ENCODE data around the gene DGCR8. TPM values are rescaled to one million over a fixed set of nuclear protein-coding genes. Genes with fewer than 3 reads are reported as not detected.
A peak's percentile ranks its signal among the peaks of the same experiment; 100 is the strongest.

Gene DGCR8
- total and polyA plus RNA-seq, 11 donors: 8.8 to 22.1 (median 13.0) TPM

DNA sequence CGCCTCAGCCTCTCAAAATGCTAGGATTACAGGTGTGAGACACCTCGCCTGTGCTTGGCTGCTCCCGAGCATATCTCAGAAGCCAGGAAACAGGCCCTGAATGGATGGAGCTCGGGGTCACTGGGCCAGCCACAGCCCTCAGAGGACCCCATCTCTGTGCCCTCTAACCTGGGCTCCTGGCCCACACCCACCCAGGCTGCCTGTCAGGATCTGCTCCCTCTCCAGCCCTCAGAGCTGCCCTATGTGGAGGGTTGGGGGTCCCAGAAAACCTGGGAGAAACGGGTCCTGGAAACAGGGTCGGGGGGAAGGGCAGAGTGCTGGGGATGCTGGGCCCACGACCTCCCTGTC lies 76.0 kb downstream of the DGCR8 start:
- TF ChIP-seq, protein P1, sequence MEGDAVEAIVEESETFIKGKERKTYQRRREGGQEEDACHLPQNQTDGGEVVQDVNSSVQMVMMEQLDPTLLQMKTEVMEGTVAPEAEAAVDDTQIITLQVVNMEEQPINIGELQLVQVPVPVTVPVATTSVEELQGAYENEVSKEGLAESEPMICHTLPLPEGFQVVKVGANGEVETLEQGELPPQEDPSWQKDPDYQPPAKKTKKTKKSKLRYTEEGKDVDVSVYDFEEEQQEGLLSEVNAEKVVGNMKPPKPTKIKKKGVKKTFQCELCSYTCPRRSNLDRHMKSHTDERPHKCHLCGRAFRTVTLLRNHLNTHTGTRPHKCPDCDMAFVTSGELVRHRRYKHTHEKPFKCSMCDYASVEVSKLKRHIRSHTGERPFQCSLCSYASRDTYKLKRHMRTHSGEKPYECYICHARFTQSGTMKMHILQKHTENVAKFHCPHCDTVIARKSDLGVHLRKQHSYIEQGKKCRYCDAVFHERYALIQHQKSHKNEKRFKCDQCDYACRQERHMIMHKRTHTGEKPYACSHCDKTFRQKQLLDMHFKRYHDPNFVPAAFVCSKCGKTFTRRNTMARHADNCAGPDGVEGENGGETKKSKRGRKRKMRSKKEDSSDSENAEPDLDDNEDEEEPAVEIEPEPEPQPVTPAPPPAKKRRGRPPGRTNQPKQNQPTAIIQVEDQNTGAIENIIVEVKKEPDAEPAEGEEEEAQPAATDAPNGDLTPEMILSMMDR (IDR thresholded peaks at IDR 0.05): no peak
- no peak for TF ChIP-seq POLR2A (IDR thresholded peaks at IDR 0.05)
- Histone ChIP-seq H3K4me3 (no peak overlapping the region), H3K9me3 (no peaks in the 10 kb centered on the region), H3K27me3 (peaks cover 0 to 10% (median 0%) of the 10 kb centered on the region in 9 donors), H3K27ac (no peak overlapping the region), H3K4me1 (peaks cover 0 to 11% (median 0%) of the 10 kb centered on the region in 12 donors), H3K36me3 (no peaks in the 10 kb centered on the region)
- 62 to 66% (median 64%) methylated on average over 7 of the region's 7 CpGs for WGBS, 4 donors
- ATAC-seq (no peak), DNase-seq (no peak)
- intact Hi-C loops (cut with DNase I): loop anchor here in 6 of 10 donors (2.0 to 5.0 kb wide), 3 partner anchors 111 to 129 kb away; partner anchors contain the start of gene RTN4R (in 4 of the 6)

DNA sequence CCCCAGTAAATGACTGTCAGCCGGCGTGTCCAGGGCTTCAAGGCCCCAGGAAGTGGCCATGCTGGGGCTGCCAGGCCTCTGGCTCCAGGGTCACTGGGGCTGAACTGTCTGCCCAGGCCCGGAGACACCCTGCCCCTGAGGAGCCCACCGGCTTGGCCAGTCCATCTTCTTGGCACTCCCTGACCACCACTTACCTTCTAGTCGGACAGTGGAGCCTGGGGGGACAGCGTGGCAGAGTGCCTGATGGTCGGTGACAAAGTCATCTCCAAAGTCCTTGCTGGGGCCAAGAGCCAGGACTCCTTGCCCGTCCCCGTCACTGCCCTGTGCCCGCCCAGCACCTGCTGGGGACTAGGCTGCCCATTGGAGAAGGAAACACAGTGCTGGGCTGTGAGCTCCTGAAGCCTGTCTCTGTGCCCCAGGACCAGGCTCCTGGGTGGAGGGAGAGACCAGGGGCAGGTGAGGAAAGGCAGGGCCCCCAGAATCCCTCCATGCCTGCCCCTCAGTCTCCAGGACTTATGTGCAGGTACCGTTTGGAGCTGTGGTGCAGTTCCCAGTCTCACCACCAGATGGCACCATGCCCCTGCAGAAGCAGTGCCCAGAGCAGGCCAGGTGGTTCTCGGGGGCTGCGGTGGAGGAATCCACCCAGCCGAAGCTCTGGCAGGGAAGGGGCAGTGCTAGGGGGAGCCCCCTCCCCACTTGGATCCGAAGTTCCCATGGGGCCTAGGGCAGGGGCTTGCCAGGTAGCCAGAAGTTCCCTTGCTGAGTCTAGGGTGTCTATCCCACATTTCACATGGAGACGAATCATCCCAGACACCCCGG lies 76.8 kb downstream of the DGCR8 start:
- TF ChIP-seq, protein P1 (IDR thresholded peaks at IDR 0.05): peak; percentile 96 to 100 (median 99)
- no peak for TF ChIP-seq POLR2A (IDR thresholded peaks at IDR 0.05)
- H3K36me3 ChIP-seq: no peaks in the 10 kb centered on the region
- H3K27ac ChIP-seq: no peak overlapping the region
- 42 to 57% (median 44%) methylated on average over 10 to 17 of the region's 17 CpGs for WGBS, 4 donors
- H3K4me1 ChIP-seq: peaks cover 0 to 11% (median 0%) of the 10 kb centered on the region in 12 donors
- no peak overlapping the region for H3K4me3 ChIP-seq
- no peaks in the 10 kb centered on the region for H3K9me3 ChIP-seq
- DNase-seq (peak; percentile 75 to 91 (median 79)), ATAC-seq (peak; percentile 30 to 77 (median 72))
- peaks cover 0 to 10% (median 0%) of the 10 kb centered on the region in 9 donors for H3K27me3 ChIP-seq
- intact Hi-C loops (cut with DNase I): loop anchor here (1.0 to 5.0 kb wide), 6 partner anchors 81 to 128 kb away; partner anchors contain the start of gene RTN4R (in 6 of the 10)

DNA sequence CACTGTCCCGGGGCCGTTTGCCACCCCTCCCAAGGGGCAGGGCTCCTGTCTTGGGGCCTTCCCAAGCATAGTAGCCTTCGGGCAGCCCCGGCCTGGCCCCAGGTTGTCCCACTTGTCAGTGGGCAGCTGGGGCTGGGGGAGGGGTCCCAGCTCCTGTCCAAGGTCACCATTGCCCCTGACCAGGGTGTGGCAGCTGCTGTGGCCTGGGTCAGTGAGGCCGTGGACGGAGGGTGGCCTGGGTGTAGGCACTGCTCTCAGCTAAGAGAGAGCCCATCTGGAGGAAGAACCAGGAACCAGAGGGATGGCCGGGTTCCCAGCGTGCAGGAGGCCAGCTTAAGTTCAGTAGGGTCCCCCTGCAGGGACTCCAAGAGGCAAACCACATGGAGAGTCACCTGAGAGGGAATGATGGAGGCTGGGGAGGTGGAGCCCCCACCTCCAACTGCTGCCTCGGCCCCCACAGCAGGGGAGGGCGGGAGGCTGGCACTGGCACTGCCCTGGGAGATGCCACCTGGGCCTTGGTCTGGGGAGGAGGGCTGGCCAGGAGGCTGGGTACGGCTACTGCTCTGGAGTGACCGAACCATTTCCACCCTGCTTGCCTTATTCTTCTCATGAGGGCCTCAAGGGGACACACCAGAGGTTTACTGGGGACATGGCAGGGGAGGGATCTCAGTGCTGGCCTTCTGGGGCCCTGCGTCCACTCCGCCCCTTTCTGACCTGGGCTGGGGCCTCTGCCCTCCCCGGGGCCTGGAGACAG lies 77.6 kb downstream of the DGCR8 start:
- DNase-seq: no peak
- ATAC-seq: no peak
- WGBS, 4 donors: 56 to 78% (median 67%) methylated on average over 10 to 15 of the region's 15 CpGs

More for the DNA sequence above, 77.6 kb downstream of the DGCR8 start:
- no peaks in the 10 kb centered on the region for H3K9me3 ChIP-seq
- no peak overlapping the region for H3K4me3 ChIP-seq
- peaks cover 0 to 11% (median 0%) of the 10 kb centered on the region in 12 donors for H3K4me1 ChIP-seq
- no peaks in the 10 kb centered on the region for H3K36me3 ChIP-seq
- intact Hi-C loops (cut with DNase I): loop anchor here (1.0 to 5.0 kb wide), 7 partner anchors 81 to 128 kb away; partner anchors contain the start of gene RTN4R (in 6 of the 10)
- H3K27me3 ChIP-seq: peaks cover 0 to 10% (median 0%) of the 10 kb centered on the region in 9 donors
- TF ChIP-seq POLR2A (IDR thresholded peaks at IDR 0.05): no peak
- TF ChIP-seq, protein P1 (IDR thresholded peaks at IDR 0.05): no peak
- H3K27ac ChIP-seq: no peak overlapping the region
